Lung (tissue), 12 donors: ENCODE measurements around the gene AP2A2. TPM values are rescaled to one million over a fixed set of nuclear protein-coding genes. Genes with fewer than 3 reads are reported as not detected.

ENCODE experiments used
- ATAC-seq: fragments of 200-7000 bp; cut with Tn5 transposase; one replicate; pipeline ENCODE4 v1.9.1; 2020; ENCODE audit warnings: moderate number of reproducible peaks; ENCODE audit not compliant: insufficient read depth, low FRiP score
- DNase-seq, 3 donors: peaks; one replicate each; pipeline ENCODE4 v3.0.0-alpha.2; 2013 to 2017
- H3K27ac ChIP-seq, 2 donors: one replicate each; pipeline ENCODE4 v1.5.1; 2013; ENCODE audit warnings: mild to moderate bottlenecking in 2 of 2, moderate library complexity in 2 of 2, control low read depth in 1 of 2, inconsistent platforms in 1 of 2, low read depth in 1 of 2, low read length in 1 of 2
- H3K27me3 ChIP-seq, 3 donors: one replicate each; pipeline ENCODE4 v1.5.1; 2013; ENCODE audit warnings: low read length in 2 of 3; ENCODE audit not compliant: control insufficient read depth in 3 of 3, insufficient read depth in 3 of 3
- H3K36me3 ChIP-seq, 4 donors: one replicate each; pipeline ENCODE4 v1.5.1; 2013; ENCODE audit warnings: low read length in 4 of 4, mild to moderate bottlenecking in 1 of 4, moderate library complexity in 1 of 4; ENCODE audit not compliant: control insufficient read depth in 4 of 4, insufficient read depth in 4 of 4
- H3K4me1 ChIP-seq, 5 donors: one replicate each; pipeline ENCODE4 v1.5.1; 2013; ENCODE audit warnings: low read length in 5 of 5, mild to moderate bottlenecking in 2 of 5, moderate library complexity in 1 of 5; ENCODE audit not compliant: control insufficient read depth in 5 of 5, insufficient read depth in 5 of 5
- H3K4me3 ChIP-seq: one replicate; pipeline ENCODE4 v1.5.1; 2013; ENCODE audit warnings: mild to moderate bottlenecking, control low read depth, moderate library complexity
- H3K9ac ChIP-seq, 2 donors: one replicate each; pipeline ENCODE4 v1.5.1; 2013; ENCODE audit warnings: low read length in 2 of 2, control low read depth in 1 of 2; ENCODE audit not compliant: insufficient read depth in 1 of 2
- H3K9me3 ChIP-seq, 4 donors: one replicate each; pipeline ENCODE4 v1.5.1; 2013; ENCODE audit warnings: low read length in 3 of 4, mild to moderate bottlenecking in 1 of 4, moderate library complexity in 1 of 4; ENCODE audit not compliant: control insufficient read depth in 4 of 4, insufficient read depth in 3 of 4
- WGBS, 2 donors: extraction: QIAGEN DNeasy Blood & Tissue Kit; methylation state at CpG; one replicate each; pipeline ENCODE4 v1.1.7; 2013; 5-methylcytosine and 5-hydroxymethylcytosine counted together
- polyA plus RNA-seq, 2 donors: library from polyadenylated mRNA; stranded (reverse); fragments of 200-250 nt; gene quantifications; one replicate each; pipeline ENCODE4 v1.2.1, GENCODE V29; 2013
- total RNA-seq, 2 donors: library from RNA; depleted of rRNA in 1 of 2; stranded (reverse); fragments of >200 nt in 1 of 2; gene quantifications; one replicate each; pipeline ENCODE4 v1.2.1, GENCODE V29; 2014 to 2021
- TF ChIP-seq, protein P1 (sequence below): IDR thresholded peaks from 2 replicates; pipeline ENCODE4 v1.5.1; 2012; ENCODE audit warnings: mild to moderate bottlenecking; ENCODE audit errors: control extremely low read depth, extremely low read depth
- donor health status: control.
- donor health status: control.
- donor health status: Bipolar disorder and iron deficiency.
- donor health status: healthy.
- donor health status: DM: yes; HTN: yes; CAD: no.

Gene AP2A2
- total and polyA plus RNA-seq, 4 donors: 33.8 to 93.2 (median 54.4) TPM

DNA sequence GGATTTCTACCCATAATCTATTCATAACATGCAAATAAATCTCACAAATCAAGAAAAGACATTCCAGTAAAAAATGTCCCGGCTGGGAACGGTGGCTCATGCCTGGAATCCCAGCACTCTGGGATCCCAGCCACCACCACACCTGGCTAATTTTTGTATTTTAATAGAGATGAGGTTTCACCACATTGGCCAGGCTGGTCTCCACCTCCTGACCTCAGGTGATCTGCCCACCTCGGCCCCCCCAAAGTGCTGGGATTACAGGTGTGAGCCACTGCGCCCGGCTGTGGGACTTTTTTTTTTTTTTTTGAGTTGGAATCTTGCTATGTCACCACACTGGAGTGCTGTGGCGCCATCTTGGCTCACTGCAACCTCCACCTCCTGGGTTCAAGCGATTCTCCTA lies 19.7 kb upstream of the AP2A2 start:
- Histone ChIP-seq H3K4me1 (peaks cover 0 to 8% (median 0%) of the 10 kb centered on the region in 5 donors), H3K36me3 (peaks cover 4 to 34% (median 27%) of the 10 kb centered on the region in 4 donors), H3K4me3 (no peak overlapping the region), H3K9ac (no peak overlapping the region), H3K27me3 (no peaks in the 10 kb centered on the region), H3K9me3 (no peaks in the 10 kb centered on the region), H3K27ac (no peak overlapping the region)
- ATAC-seq (no peak), DNase-seq (no peak)
- TF ChIP-seq, protein P1, sequence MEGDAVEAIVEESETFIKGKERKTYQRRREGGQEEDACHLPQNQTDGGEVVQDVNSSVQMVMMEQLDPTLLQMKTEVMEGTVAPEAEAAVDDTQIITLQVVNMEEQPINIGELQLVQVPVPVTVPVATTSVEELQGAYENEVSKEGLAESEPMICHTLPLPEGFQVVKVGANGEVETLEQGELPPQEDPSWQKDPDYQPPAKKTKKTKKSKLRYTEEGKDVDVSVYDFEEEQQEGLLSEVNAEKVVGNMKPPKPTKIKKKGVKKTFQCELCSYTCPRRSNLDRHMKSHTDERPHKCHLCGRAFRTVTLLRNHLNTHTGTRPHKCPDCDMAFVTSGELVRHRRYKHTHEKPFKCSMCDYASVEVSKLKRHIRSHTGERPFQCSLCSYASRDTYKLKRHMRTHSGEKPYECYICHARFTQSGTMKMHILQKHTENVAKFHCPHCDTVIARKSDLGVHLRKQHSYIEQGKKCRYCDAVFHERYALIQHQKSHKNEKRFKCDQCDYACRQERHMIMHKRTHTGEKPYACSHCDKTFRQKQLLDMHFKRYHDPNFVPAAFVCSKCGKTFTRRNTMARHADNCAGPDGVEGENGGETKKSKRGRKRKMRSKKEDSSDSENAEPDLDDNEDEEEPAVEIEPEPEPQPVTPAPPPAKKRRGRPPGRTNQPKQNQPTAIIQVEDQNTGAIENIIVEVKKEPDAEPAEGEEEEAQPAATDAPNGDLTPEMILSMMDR: no peak
- 84 to 92% methylated on average over 7 of the region's 7 CpGs for WGBS, 2 donors

DNA sequence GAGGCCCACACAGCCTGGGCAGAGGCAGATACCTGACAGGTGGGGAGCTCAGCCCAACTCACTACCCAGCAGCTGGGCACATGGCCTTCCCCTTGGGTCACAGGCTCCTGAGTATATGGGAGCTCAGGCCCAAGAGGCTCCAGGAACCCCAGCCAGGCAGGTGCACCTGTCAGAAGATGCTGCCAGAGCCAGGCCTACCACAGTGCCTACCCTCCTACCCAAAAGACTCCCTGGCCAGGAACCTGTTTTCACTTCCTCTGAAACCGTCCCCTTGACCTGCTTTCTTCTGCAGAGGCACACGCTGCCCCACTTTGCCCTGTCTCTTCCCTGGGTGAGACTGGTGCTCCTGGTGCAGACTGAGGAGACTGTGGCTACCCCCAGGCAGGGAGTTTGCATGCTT lies 18.0 kb upstream of the AP2A2 start:
- Histone ChIP-seq H3K9ac (no peak overlapping the region), H3K4me3 (no peak overlapping the region), H3K27me3 (no peaks in the 10 kb centered on the region), H3K36me3 (peaks cover 0 to 19% (median 15%) of the 10 kb centered on the region in 4 donors), H3K9me3 (no peaks in the 10 kb centered on the region), H3K4me1 (peaks cover 0 to 14% (median 0%) of the 10 kb centered on the region in 5 donors), H3K27ac (no peak overlapping the region)
- DNase-seq (no peak), ATAC-seq (no peak)
- TF ChIP-seq, protein P1: no peak
- WGBS, 2 donors: 85 to 86% methylated on average over 2 of the region's 2 CpGs

DNA sequence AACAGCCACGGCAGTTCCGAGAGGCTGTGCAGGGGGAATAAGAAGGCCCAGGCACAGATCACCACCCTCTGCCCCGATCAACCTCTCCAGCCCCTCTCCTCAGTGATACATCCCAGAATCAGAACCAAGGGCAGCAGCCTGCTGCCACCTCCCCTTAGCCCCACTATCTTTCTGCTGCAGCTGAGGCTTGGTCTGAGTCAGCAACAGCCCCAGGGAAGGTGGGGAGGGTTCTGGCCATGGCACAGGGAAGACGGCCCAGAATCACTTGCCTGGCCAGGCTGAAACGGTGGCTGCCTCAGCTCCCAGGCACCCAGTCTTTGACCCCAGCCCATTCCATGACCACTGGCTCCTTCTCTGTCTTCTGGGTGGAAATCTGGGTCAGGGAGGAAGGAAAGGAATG lies 17.4 kb upstream of the AP2A2 start:
- no peak overlapping the region for H3K9ac ChIP-seq

More for the DNA sequence above, 17.4 kb upstream of the AP2A2 start:
- no peak overlapping the region for H3K4me3 ChIP-seq
- no peaks in the 10 kb centered on the region for H3K9me3 ChIP-seq
- H3K36me3 ChIP-seq: peaks cover 0 to 12% (median 9%) of the 10 kb centered on the region in 4 donors
- no peak overlapping the region for H3K27ac ChIP-seq
- ATAC-seq (no peak), DNase-seq (no peak)
- 94 to 97% methylated on average over 5 of the region's 5 CpGs for WGBS, 2 donors
- no peaks in the 10 kb centered on the region for H3K27me3 ChIP-seq
- peaks cover 0 to 14% (median 0%) of the 10 kb centered on the region in 5 donors for H3K4me1 ChIP-seq
- TF ChIP-seq, protein P1: no peak
